ENCODE data around the gene LEKR1. TPM values are rescaled to one million over a fixed set of nuclear protein-coding genes. Genes with fewer than 3 reads are reported as not detected.

Gene LEKR1
- total and polyA plus RNA-seq, 7 donors, result 0.12 to 0.79 (median 0.32) TPM; not detected in 2

GRCh38 chr3:157093096-157093495 lies 266.9 kb downstream of the LEKR1 start:
- Histone ChIP-seq H3K4me1 (peaks cover 15% of the 10 kb centered on the region), H3K36me3 (ENCODE audit: insufficient read depth in 1 of 2, low read depth in 1 of 2) (no peaks in the 10 kb centered on the region), H3K27me3 (ENCODE audit: insufficient read depth in 3 of 3, low read length in 2 of 3) (no peaks in the 10 kb centered on the region), H3K27ac (no peak overlapping the region), H3K4me3 (no peak overlapping the region), H3K9me3 (no peaks in the 10 kb centered on the region)
- 60 to 75% (median 65%) methylated on average over 1 of the region's 1 CpG for WGBS, 3 donors
- intact Hi-C loops (cut with DNase I), result no loop called here
- TF ChIP-seq CTCF (IDR thresholded peaks at IDR 0.05), result no peak
- ATAC-seq (no peak), DNase-seq (no peak)

- DNase-seq (no peak), ATAC-seq (no peak)
- Histone ChIP-seq H3K36me3 (ENCODE audit: insufficient read depth in 1 of 2, low read depth in 1 of 2) (no peaks in the 10 kb centered on the region), H3K27ac (no peak overlapping the region), H3K9me3 (no peaks in the 10 kb centered on the region), H3K27me3 (ENCODE audit: insufficient read depth in 3 of 3, low read length in 2 of 3) (no peaks in the 10 kb centered on the region), H3K4me1 (peaks cover 21% of the 10 kb centered on the region), H3K4me3 (no peak overlapping the region)
- TF ChIP-seq CTCF (IDR thresholded peaks at IDR 0.05), result no peak
- intact Hi-C loops (cut with DNase I), result no loop called here
- WGBS, 3 donors, result 93 to 100% (median 96%) methylated on average over 2 of the region's 2 CpGs
Measured at GRCh38 chr3:157094301-157094700, 268.1 kb downstream of the LEKR1 start.

- ATAC-seq, result peak in 3 of 4 donors; percentile 28 to 57 (median 38)
Measured at GRCh38 chr3:157094751-157095480, 268.8 kb downstream of the LEKR1 start.

More at GRCh38 chr3:157094751-157095480, 268.8 kb downstream of the LEKR1 start:
- Histone ChIP-seq H3K4me1 (peaks cover 19% of the 10 kb centered on the region), H3K4me3 (no peak overlapping the region), H3K27ac (no peak overlapping the region), H3K9me3 (no peaks in the 10 kb centered on the region), H3K27me3 (ENCODE audit: insufficient read depth in 3 of 3, low read length in 2 of 3) (no peaks in the 10 kb centered on the region), H3K36me3 (ENCODE audit: insufficient read depth in 1 of 2, low read depth in 1 of 2) (no peaks in the 10 kb centered on the region)
- 58 to 71% (median 60%) methylated on average over 5 of the region's 5 CpGs for WGBS, 3 donors
- intact Hi-C loops (cut with DNase I), result no loop called here
- no peak for DNase-seq
- TF ChIP-seq CTCF (IDR thresholded peaks at IDR 0.05), result no peak

Other genes starting within 250 kb of the LEKR1 start
- 10 to 100 TPM; 10.5 to 18.1 (median 16.0) TPM for gene TIPARP, start 151.8 kb upstream of the LEKR1 start, total RNA-seq
- gene TIPARP, start 151.8 kb upstream of the LEKR1 start, polyA plus RNA-seq, result 10 to 100 TPM in 2 of 3 donors, 1 to 10 TPM in 1; 9.4 to 22.3 (median 11.2) TPM

Data from psoas muscle (tissue), 8 donors.